NK-92 treated with Interleukin-12 subunit alpha and Interleukin-12 subunit beta, amount 100 ng/mL, for 24 hours (cell line): ENCODE results near the gene WSB2.

Experiments
- DNase-seq: peaks from one replicate; lab custom pipeline; 2025; lab: John Stamatoyannopoulos, UW

The WSB2 gene

DNA sequence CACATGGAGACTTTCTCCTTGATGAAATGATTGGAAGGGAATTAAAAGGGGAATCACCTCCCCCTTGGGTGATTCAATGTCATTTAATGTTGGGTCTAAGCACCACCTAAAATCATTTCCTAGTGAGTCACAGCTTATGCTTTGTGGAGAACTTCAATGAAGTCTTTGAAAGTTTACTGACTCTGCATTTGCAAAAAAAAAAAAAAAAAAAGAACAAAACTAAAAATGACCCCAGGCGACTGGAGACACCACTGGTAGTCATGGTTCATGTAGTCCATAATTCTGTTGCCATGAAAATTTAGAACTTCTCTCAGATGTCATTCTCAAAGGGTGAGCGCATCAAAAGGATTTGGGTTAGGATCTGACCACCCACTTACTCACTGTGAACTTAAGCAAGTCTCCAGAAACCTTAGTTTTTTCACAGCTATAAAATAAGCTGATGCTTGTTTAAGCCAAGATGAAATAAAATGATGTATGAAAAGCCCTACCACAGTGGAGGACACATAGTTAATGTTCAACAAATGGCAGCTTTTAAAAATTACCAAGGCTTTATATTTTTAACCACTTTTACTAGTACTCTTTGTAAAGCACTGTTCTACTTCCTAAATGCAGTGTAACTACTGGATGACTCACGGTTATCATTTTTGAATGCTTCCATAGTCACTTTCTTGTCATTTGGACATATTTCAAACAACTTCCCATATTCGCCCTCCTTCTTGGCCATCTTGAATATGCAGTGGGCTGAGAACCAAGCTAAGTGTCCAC, 74.1 kb downstream of the WSB2 start:
- DNase-seq: no peak

DNA sequence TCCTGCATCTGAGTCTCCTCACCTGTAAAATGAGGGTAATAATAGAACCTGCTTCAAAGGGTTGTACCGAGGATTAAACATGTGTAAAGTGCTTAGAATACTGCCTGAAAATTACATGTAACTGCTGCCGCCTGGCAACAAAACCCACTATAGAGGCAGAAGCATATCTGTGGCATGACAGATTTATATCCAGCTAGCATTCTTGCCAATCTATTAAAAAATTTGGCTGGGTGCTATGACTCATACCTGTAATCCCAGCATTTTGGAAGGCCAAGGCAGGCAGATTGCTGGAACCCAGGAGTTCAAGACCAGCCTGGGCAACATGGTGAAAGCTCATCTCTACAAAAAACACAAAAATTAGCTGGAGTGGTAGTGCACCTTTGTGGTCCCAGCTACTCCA, 75.8 kb downstream of the WSB2 start:
- DNase-seq: no peak
